Measurements from ENCODE around the gene SCLT1.

DNA sequence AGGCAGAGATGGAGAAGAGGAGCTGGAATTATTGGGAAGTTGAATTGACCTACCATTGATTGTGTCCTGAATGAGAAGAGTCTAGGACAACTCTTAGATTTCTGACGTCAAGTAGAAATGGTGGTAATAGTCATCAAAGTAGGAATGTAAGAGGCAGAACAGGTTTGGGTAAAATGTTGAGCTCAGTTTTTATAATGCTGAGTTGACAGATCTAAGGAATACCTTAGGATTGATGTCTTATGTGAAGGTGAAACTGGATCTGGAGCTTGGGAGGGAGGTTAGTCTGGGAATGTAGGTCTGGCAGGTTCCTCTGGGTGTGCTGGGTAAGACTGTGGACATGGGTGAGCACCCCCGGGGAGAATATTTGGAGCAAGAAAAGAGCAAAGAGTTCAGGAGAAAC, 251.9 kb downstream of the SCLT1 start:
- 0 out of 2 replicates have a peak, but pooled peaks have one; percentile 25 for TF ChIP-seq EP300 (IDR thresholded peaks at IDR 0.05; ENCODE audit: borderline replicate concordance)
- TF ChIP-seq CEBPB (IDR thresholded peaks at IDR 0.05), result no peak
- no peak for TF ChIP-seq FOXM1 (IDR thresholded peaks at IDR 0.05; ENCODE audit: borderline replicate concordance, low read depth)
- TF ChIP-seq, protein P1, sequence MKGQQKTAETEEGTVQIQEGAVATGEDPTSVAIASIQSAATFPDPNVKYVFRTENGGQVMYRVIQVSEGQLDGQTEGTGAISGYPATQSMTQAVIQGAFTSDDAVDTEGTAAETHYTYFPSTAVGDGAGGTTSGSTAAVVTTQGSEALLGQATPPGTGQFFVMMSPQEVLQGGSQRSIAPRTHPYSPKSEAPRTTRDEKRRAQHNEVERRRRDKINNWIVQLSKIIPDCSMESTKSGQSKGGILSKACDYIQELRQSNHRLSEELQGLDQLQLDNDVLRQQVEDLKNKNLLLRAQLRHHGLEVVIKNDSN (IDR thresholded peaks at IDR 0.05), result no peak
- TF ChIP-seq TAF1 (IDR thresholded peaks at IDR 0.05; ENCODE audit: low read depth), result no peak
- TF ChIP-seq, protein P2, sequence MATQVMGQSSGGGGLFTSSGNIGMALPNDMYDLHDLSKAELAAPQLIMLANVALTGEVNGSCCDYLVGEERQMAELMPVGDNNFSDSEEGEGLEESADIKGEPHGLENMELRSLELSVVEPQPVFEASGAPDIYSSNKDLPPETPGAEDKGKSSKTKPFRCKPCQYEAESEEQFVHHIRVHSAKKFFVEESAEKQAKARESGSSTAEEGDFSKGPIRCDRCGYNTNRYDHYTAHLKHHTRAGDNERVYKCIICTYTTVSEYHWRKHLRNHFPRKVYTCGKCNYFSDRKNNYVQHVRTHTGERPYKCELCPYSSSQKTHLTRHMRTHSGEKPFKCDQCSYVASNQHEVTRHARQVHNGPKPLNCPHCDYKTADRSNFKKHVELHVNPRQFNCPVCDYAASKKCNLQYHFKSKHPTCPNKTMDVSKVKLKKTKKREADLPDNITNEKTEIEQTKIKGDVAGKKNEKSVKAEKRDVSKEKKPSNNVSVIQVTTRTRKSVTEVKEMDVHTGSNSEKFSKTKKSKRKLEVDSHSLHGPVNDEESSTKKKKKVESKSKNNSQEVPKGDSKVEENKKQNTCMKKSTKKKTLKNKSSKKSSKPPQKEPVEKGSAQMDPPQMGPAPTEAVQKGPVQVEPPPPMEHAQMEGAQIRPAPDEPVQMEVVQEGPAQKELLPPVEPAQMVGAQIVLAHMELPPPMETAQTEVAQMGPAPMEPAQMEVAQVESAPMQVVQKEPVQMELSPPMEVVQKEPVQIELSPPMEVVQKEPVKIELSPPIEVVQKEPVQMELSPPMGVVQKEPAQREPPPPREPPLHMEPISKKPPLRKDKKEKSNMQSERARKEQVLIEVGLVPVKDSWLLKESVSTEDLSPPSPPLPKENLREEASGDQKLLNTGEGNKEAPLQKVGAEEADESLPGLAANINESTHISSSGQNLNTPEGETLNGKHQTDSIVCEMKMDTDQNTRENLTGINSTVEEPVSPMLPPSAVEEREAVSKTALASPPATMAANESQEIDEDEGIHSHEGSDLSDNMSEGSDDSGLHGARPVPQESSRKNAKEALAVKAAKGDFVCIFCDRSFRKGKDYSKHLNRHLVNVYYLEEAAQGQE (IDR thresholded peaks at IDR 0.05; ENCODE audit: low read depth), result no peak
- no peak; the same call in 1 of the 2 replicates for TF ChIP-seq TCF12 (IDR thresholded peaks at IDR 0.05; ENCODE audit: low read depth)
- peak; percentile 48; the same call in 1 of the 2 replicates for TF ChIP-seq TEAD4 (IDR thresholded peaks at IDR 0.05)
- no peak for TF ChIP-seq RAD21 (IDR thresholded peaks at IDR 0.05; ENCODE audit: low read depth)
- TF ChIP-seq ZBTB7A (IDR thresholded peaks at IDR 0.05; ENCODE audit: low read depth), result no peak
- TF ChIP-seq NFIC (IDR thresholded peaks at IDR 0.05), result no peak

All from Ishikawa (cell line).